Ascending aorta (tissue), 2 donors: Measurements from ENCODE around the gene ACMSD. TPM values are rescaled to one million over a fixed set of nuclear protein-coding genes. Genes with fewer than 3 reads are reported as not detected.

Source experiments
- DNase-seq, 2 donors: peaks; one replicate each; pipeline ENCODE4 v3.0.0-alpha.2; 2019; ENCODE audit warnings: low spot score in 2 of 2
- H3K27ac ChIP-seq, 2 donors: fragments of 200-600 bp; sonication (generic); one replicate each; pipeline ENCODE4 v1.5.1; 2016 to 2017; ENCODE audit warnings: mild to moderate bottlenecking in 1 of 2
- H3K27me3 ChIP-seq: fragments of 200-600 bp; sonication (generic); one replicate; pipeline ENCODE4 v1.5.1; 2017
- H3K36me3 ChIP-seq, 2 donors: fragments of 200-600 bp; sonication (generic); one replicate each; pipeline ENCODE4 v1.5.1; 2016
- H3K4me1 ChIP-seq, 2 donors: fragments of 200-600 bp; sonication (generic); one replicate each; pipeline ENCODE4 v1.5.1; 2016 to 2017; ENCODE audit warnings: mild to moderate bottlenecking in 1 of 2
- H3K4me3 ChIP-seq, 2 donors: fragments of 200-600 bp; sonication (generic); one replicate each; pipeline ENCODE4 v1.5.1; 2016 to 2017; ENCODE audit warnings: mild to moderate bottlenecking in 1 of 2
- H3K9me3 ChIP-seq, 2 donors: fragments of 200-600 bp; sonication (generic); one replicate each; pipeline ENCODE4 v1.5.1; 2016
- intact Hi-C: fragments of 100-400 bp; cut with DNase I; formaldehyde crosslinking; loops from one replicate; pipeline ENCODE4 v1.15.1; 2023
- total RNA-seq: library from RNA; depleted of rRNA; stranded (reverse); fragments of >200 nt; gene quantifications from one replicate; pipeline ENCODE4 v1.1.0, GENCODE V29; 2016
- TF ChIP-seq, protein P1 (sequence below), 3 experiments: fragments of 200-600 bp in 2 of 3; fragments of 450-650 bp in 1 of 3; sonication (generic) in 2 of 3; IDR thresholded peaks; one replicate each; pipeline ENCODE4 v1.5.1; 2016 to 2019; ENCODE audit warnings: antibody characterized with exemption in 3 of 3, mild to moderate bottlenecking in 1 of 3, moderate library complexity in 1 of 3

The ACMSD gene
- total RNA-seq, 1 donor from 2014 or later: not detected

DNA sequence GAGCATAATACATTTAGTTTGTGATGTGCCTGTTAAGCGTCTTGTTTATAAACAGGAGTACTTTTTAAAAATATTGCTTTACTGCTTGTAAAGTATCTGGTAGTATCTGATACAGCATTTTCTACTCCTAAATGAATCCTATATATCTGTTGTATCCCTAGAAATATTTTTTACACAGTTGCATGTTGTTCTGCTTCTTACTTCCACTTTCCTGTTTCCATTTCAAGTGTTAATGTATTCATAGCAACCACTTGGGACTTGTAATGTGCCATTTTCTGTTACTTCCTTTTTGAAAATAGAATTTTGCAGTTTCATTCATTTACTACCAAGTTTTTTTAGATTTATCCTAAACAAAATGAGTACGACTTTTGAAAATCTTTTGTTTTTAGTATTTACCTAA lies 105.1 kb downstream of the ACMSD start:
- H3K27ac ChIP-seq: no peak overlapping the region
- TF ChIP-seq, protein P1, sequence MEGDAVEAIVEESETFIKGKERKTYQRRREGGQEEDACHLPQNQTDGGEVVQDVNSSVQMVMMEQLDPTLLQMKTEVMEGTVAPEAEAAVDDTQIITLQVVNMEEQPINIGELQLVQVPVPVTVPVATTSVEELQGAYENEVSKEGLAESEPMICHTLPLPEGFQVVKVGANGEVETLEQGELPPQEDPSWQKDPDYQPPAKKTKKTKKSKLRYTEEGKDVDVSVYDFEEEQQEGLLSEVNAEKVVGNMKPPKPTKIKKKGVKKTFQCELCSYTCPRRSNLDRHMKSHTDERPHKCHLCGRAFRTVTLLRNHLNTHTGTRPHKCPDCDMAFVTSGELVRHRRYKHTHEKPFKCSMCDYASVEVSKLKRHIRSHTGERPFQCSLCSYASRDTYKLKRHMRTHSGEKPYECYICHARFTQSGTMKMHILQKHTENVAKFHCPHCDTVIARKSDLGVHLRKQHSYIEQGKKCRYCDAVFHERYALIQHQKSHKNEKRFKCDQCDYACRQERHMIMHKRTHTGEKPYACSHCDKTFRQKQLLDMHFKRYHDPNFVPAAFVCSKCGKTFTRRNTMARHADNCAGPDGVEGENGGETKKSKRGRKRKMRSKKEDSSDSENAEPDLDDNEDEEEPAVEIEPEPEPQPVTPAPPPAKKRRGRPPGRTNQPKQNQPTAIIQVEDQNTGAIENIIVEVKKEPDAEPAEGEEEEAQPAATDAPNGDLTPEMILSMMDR (IDR thresholded peaks at IDR 0.05): no peak
- no peaks in the 10 kb centered on the region for H3K9me3 ChIP-seq
- H3K36me3 ChIP-seq: peaks cover 44 to 51% of the 10 kb centered on the region in 2 donors
- no peaks in the 10 kb centered on the region for H3K27me3 ChIP-seq
- intact Hi-C loops: no loop called here
- no peak for DNase-seq
- H3K4me1 ChIP-seq: no peaks in the 10 kb centered on the region
- no peak overlapping the region for H3K4me3 ChIP-seq

DNA sequence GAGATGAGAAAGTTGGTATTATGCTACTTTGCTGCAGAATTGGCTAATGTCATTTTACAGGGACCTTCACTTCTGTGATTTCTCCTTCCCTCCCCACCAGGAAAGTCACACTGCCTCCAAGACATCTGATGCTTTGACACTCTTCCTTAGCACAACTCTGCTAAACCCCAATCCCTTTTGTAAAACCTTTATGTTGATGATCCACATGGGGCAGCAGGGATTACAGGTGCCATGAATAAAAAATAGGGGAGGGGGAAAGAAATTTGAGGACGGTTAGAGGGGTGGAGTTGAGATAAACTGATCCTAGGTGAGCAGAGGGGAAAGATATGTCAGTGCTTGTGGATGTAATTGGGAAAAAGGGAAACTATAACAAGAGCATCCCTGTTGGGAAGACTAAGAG lies 106.6 kb downstream of the ACMSD start:
- peaks cover 47 to 48% of the 10 kb centered on the region in 2 donors for H3K36me3 ChIP-seq
- no peaks in the 10 kb centered on the region for H3K9me3 ChIP-seq
- intact Hi-C loops: no loop called here
- H3K27me3 ChIP-seq: no peaks in the 10 kb centered on the region
- no peaks in the 10 kb centered on the region for H3K4me1 ChIP-seq
- TF ChIP-seq, protein P1 (IDR thresholded peaks at IDR 0.05): no peak
- H3K27ac ChIP-seq: no peak overlapping the region
- no peak overlapping the region for H3K4me3 ChIP-seq
- DNase-seq: no peak

DNA sequence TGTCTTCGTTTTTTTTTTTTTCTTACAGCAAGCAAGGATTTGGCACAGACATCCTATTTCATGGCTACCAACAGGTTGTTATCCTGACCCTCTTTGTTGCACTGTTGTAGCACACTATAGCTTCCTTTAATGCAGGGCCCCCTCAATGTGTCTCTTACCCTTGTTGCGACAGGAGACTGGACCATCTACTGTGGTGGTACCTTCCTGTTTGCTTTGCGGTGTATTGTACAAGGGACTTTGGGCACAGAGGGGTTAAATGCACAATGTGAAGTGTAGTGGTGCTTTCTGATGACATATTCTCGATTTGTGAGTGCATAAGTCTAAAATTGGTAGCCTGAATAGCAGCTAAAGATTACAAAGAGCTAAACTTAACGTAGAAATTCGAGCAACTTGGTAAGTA lies 107.7 kb downstream of the ACMSD start:
- intact Hi-C loops: no loop called here
- H3K36me3 ChIP-seq: peaks cover 43 to 46% of the 10 kb centered on the region in 2 donors
- DNase-seq: no peak
- no peak overlapping the region for H3K4me3 ChIP-seq
- no peaks in the 10 kb centered on the region for H3K4me1 ChIP-seq
- H3K27me3 ChIP-seq: no peaks in the 10 kb centered on the region
- no peaks in the 10 kb centered on the region for H3K9me3 ChIP-seq
- TF ChIP-seq, protein P1 (IDR thresholded peaks at IDR 0.05): no peak
- no peak overlapping the region for H3K27ac ChIP-seq

DNA sequence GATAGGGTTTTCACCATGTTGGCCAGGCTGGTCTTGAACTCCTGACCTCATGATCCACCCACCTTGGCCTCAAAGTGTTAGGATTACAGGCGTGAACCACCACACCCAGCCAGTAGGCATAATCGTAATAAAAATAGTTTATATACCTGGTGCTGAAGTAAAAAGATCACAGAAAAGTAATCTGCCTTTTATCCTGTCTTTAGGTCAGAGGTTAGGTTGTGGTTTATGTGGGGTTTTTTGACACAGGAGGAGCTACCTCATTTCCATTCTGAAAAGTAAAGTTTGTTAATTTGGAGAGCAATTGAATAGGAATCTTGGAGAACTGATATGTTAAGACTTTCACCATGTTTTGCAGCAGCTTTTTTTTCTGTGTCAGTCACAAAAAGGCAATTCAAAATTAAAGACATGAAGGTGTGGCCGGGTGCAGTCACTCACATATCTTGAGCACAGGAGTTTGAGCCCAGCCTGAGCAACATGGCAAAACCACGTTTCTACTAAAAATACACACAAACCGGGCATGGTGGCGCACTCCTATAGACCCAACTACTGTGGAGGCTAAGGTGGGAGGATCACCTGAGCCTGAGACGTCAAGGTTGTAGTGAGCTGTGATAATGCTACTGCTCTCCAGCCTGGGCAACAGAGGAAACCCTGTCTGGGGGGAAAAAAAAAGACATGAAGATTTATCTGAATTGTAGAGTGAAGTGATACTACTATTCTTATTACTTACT lies 111.7 kb downstream of the ACMSD start:
- peaks cover 54 to 59% of the 10 kb centered on the region in 2 donors for H3K36me3 ChIP-seq

DNA sequence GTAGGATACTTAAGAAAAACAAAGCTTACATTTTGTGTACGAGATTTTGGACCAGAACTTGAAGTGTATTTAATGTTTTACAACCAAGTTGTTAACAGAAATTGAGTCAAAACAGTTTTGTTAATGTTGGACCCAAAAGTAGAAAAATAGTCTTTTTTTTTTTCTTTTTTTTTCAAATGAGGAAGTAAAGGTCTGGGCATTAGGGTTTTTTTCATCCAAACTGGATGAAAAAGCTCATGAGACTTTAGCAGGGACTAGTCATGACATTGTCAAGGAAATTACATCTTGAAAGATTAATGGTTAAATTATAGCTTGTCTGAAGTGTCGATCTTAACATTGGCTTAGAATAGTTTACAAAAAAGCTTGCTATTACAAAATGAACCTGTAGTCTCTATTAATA lies 112.5 kb downstream of the ACMSD start:
- no peaks in the 10 kb centered on the region for H3K4me1 ChIP-seq
- TF ChIP-seq, protein P1 (IDR thresholded peaks at IDR 0.05): no peak
- intact Hi-C loops: no loop called here
- H3K27me3 ChIP-seq: no peaks in the 10 kb centered on the region
- no peak for DNase-seq
- H3K4me3 ChIP-seq: no peak overlapping the region
- no peak overlapping the region for H3K27ac ChIP-seq
- H3K9me3 ChIP-seq: no peaks in the 10 kb centered on the region
- peaks cover 53 to 64% of the 10 kb centered on the region in 2 donors for H3K36me3 ChIP-seq

More for the DNA sequence above, 111.7 kb downstream of the ACMSD start:
- intact Hi-C loops: no loop called here
- DNase-seq: no peak
- no peak overlapping the region for H3K27ac ChIP-seq
- no peaks in the 10 kb centered on the region for H3K27me3 ChIP-seq
- H3K4me3 ChIP-seq: no peak overlapping the region
- TF ChIP-seq, protein P1 (IDR thresholded peaks at IDR 0.05): no peak
- H3K4me1 ChIP-seq: no peaks in the 10 kb centered on the region
- H3K9me3 ChIP-seq: no peaks in the 10 kb centered on the region

Other genes with a start within 250 kb of the ACMSD start
- gene TMEM163, start 119.6 kb upstream of the ACMSD start, total RNA-seq: not detected
- gene CCNT2, start 80.2 kb downstream of the ACMSD start, total RNA-seq: 14.2 TPM
- not detected for gene MAP3K19, start 208.8 kb downstream of the ACMSD start, total RNA-seq
- gene RAB3GAP1, start 213.7 kb downstream of the ACMSD start, total RNA-seq: 14.8 TPM